Posterior vena cava (tissue), 2 donors: Measurements from ENCODE around the gene HLA-DOA. TPM values are rescaled to one million over a fixed set of nuclear protein-coding genes. Genes with fewer than 3 reads are reported as not detected.

Experiments
- DNase-seq: peaks from one replicate; pipeline ENCODE4 v3.0.0-alpha.2; 2020; ENCODE audit warnings: low spot score
- intact Hi-C, 2 donors: fragments of 100-400 bp; cut with DNase I; formaldehyde crosslinking; loops; one replicate each; pipeline versions ENCODE4 v1.14.1 to v1.14.2; 2022 to 2023
- total RNA-seq, 2 donors: library from RNA; stranded (reverse); fragmentation: NEBNext Ultra II Directional; extraction: Animal tissue kit (Norgen Biotek cat#: 25700); gene quantifications; one replicate each; pipeline ENCODE4 v1.2.1, GENCODE V29; 2021
- donor health status: DM: yes; HTN: yes; CAD: no.
- donor health status: DM: yes; HTN: yes; CAD: no.

Gene HLA-DOA
- total RNA-seq, 2 donors from 2014 or later, result 3.1 to 3.5 TPM

DNA sequence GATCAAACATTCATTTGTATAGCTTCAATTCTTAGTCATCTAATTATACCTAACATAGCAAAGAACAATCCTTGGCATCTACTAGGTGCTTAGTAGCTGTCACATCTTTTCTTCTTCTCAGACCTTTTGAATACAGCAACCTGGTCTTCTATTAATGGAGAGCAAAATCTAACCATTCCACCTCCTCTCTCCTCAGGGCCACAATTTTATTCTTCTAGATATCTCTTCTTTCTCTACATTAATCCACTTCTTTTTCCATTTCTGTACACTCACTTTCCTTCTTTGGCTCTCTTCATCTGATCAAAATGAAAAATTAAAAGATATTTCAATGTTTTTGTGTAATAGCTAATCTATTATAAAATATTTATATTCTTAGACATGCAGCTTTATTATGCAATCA lies 9.0 kb upstream of the HLA-DOA start:
- DNase-seq, result no peak
- intact Hi-C loops, result loop anchor here in 1 of 2 donors (5.0 kb wide), 1 partner anchor 59 kb away; the partner anchor contains the start of gene HLA-DPB1

DNA sequence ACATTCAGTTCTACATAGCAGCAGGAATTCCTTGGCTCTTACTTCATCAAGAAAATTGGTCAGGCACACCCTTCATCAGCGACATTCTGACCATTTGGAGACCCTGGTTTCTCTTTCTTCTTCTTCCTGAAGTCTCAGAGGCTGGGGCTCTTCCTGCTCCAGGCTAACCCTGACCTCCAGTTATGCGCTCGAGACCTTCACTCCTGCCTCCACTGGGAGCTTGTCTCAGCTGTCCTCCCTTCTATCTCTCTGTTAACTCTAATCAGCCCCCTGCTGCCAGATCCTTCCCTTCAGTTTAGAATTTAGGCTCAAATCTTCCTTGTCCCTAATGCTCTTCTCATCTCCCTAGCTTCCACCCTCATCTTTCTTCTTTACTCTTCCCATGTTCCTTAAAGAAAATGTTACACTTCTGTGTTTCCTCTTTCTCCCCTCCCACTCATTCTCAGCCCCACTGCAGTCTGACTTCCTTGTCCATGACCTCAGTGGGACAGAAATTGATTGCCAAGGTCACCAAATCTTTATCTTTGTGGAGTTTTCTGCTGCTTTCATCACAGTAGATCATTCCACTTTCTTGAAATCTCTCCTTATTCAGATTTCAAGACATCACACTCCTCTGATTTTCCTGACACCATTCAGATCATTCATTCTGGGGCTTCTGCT lies 8.4 kb upstream of the HLA-DOA start:
- intact Hi-C loops, result loop anchor here in 1 of 2 donors (5.0 kb wide), 1 partner anchor 59 kb away; the partner anchor contains the start of gene HLA-DPB1
- no peak for DNase-seq

DNA sequence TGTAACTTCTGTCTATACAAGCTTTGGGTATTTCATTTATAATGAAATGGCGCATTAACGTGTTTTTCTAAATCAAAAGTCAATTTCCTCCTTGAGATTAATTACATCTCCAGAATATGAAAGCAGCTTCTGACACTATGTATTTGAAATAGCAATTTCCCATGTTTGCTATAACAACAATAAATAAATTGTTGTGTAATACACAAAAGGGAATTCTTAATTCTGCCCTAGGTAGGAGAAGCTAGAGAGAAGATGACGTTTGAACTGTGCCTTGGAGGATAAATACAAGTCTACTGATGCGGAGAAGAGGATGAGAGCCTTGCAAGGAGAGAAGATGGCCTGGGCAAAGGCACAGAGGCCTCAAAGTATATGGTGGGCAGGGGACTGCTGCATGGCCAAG lies 7.6 kb upstream of the HLA-DOA start:
- no peak for DNase-seq
- intact Hi-C loops, result loop anchor here in 1 of 2 donors (5.0 kb wide), 1 partner anchor 60 kb away; the partner anchor contains the start of gene HLA-DPB1

DNA sequence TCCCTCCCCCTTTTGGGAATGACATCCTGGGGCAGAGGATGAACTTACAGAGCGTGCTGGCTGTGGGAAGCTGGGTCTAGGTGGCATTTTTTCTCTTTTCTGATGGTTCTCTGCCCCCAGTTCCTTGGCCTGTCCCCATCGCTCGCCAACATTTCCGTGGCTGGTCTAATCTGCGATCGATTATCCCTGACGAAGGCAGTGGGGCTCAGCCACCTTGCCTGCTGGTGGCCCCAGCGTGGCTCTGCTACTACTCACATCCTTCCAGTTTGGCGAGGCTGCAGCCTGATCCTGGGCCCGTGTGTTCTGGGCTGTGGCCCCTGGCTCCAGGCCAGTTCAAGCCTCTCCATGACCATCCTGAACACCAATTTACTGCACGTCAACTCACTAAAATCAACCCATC lies 6.4 kb upstream of the HLA-DOA start:
- intact Hi-C loops, result loop anchor here in 1 of 2 donors (5.0 kb wide), 1 partner anchor 62 kb away; the partner anchor contains the start of gene HLA-DPB1

DNA sequence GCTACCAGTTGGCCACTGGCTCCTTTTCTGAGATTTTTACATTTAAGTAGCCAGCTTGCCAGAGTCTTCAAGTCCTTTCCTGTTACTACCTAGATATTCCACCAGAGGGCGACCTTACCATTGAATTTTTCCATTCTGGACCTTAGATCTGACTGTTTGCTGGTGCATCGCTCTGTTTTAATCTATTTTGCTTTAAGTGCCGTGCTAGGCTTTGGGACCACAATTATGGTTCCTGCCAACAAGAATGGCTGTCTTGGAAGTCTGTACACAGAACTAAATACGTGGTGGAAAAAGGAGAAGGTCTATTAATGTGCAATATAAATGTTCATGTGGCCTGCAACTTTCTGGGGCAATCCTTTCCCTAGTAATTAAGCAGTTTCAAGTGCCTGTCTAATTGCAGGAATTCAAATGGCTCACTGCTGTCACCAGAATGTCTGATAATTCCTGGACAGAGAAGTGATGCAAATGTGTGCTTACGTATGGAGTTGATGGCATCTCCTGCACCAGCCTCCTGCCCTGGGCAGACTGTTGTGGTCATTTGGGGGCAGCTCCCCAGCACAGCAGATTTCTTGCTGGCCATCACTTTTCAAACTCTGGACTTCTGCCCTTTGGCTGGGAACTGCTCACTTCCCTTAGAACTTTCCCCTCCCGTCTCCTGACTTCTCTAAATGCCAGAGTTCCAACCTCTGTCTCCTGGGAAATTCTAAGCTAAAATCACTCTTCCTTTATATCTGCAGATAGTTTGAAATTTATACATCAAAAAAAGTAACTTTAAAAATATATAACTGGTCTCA lies 5.6 kb upstream of the HLA-DOA start:
- DNase-seq, result no peak

More for the DNA sequence above, 6.4 kb upstream of the HLA-DOA start:
- DNase-seq, result no peak

DNA sequence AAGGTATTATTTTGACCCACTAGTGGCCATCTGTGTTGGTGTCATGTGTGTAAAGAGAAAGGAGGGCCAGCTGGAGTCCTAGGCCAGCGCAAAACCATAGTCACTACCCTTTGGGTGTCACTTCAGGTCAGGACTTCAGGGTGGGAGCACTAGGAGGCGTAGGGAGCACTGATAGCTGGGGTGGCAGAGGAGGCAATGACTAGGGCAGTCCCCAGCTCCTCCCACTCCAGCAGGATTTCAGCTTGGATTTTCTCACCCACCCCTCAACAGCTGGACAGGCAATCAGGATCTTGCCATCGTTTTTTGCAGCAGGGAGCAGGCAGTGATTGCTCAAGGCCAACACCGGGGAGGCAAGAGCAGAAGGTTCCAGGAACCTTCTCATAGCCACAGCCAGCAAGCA lies 4.2 kb upstream of the HLA-DOA start:
- no peak for DNase-seq

More for the DNA sequence above, 5.6 kb upstream of the HLA-DOA start:
- intact Hi-C loops, result loop anchor here (5.0 kb wide), 2 partner anchors 62 to 227 kb away; partner anchors contain the start of gene HLA-DPB1 (in 1 of the 2)

DNA sequence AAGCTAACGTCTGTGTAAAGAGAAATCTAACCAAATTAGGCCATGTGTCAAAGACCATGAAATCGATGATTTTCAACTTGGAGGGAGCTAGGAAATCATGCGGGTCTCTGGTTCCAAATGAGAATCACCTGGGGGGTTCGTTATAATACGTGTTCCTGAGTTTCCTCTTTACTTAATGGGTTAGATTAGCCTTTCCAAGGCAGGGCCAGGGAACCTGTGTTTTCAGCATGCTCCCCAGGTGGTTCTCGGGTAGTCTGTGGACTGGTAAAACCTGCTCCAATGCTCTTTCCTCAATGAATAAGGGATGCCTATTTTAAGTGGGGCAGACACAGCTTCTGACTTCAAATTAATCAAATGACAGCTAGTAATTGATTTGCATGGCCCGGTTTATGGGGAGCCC lies 965 bp upstream of the HLA-DOA start:
- DNase-seq, result no peak
- intact Hi-C loops, result loop anchor here in 1 of 2 donors (5.0 kb wide), 1 partner anchor 232 kb away; no protein-coding TSS in a partner anchor

More for the DNA sequence above, 4.2 kb upstream of the HLA-DOA start:
- intact Hi-C loops, result loop anchor here in 1 of 2 donors (5.0 kb wide), 1 partner anchor 229 kb away; no protein-coding TSS in a partner anchor

DNA sequence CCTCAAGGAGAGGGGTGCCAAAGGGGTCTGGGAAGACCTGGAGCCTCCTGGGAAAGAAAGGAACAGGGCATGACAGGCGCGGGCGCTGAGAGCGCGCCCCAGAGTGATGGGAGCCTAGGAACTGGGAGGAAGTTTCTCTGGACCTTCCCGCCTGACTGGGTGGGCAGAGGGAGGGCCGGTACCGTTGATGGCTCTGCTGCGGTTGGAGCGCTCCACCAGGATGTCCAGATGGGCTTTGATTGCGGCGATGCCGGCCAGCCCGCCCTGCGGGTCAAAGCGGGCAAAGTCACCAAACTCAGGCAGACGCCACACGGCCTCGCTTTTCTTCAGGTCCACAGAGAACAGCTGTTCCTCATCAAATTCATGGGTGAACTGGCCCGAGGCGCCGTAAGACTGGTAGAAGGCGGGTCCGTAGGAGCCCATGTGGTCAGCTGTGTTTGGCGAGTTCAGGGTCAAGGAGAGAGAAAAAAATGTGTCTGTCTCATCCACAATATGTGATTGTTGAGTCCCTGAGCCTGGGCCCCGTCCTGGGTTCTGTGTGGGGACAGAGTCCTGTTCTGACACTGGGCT lies 1.5 kb downstream of the HLA-DOA start:
- intact Hi-C loops, result no loop called here

DNA sequence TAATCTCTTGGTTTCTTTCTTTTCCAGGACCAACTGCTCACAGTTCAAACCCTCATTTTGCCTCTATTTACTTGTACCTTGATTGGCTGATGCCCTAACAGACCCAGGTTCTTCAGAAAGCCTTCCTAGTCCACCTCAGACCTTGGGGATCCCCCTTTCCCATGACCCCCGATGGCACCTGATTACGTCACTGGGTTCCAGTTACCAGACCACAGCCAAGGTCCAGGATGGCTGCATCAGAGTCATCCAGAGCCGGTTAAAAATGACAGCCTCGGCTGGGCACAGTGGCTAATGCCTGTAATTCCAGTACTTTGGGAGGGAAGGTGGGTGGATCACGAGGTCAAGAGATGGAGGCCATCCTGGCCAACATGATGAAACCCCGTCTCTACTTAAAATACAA lies 4.5 kb downstream of the HLA-DOA start:
- no peak for DNase-seq
- intact Hi-C loops, result no loop called here

More for the DNA sequence above, 1.5 kb downstream of the HLA-DOA start:
- DNase-seq, result no peak

DNA sequence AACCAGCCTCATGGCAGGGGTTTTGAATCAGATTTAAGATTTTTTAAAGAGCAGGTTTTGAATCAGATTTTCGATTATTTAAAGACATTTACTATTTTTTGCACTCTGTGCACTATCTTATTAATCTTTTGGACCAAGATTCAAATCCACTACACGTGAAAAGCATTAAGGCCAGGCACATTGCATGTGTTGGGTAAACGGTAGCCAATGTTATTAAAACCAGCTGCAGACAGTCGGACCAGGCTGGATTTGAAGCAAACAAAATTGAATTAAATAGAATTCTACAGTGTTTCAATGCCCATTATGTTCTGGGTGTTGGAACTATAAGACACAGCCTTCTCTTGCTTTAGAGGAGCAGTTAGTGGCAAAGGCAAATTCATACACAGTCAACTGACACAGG lies 7.7 kb downstream of the HLA-DOA start:
- DNase-seq, result no peak
- intact Hi-C loops, result no loop called here

DNA sequence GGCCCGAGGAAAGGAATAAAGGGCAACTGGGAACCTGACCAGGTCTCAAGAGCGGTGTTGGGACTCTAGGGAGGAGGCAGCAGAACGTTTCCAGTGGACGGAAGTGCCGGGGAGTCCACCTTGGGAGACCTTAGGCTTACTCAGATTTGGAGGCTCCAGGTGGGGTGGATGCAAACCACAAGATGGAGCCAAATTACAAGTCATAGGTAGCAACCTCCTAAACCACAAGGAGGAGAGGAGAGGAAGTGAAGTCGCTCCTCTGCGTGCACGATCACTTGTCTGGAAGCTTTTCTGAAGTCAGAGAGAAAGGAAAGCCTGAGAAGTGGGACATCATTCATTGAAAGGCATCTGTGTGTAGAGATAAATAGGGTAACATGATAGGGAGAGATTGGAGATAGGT lies 9.3 kb downstream of the HLA-DOA start:
- DNase-seq, result no peak
- intact Hi-C loops, result no loop called here

DNA sequence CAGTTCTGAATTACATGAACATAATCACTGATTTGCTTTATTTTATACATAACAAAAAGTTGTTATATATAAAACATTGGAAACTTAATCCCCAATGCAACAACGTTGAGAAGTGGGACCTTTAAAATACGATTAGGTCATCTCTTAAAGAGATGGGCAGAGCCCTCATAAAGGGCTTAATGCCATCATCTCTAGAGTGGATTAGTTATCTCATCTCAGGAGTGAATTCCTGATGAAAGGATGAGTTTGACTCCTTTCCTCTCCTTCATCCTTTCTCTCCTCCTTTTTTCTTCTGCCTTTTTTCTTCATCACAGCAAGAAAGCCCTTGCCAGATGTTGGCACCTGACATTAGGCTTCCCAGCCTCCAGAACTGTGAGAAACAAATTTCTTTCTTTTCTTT lies 13.9 kb downstream of the HLA-DOA start:
- no peak for DNase-seq

DNA sequence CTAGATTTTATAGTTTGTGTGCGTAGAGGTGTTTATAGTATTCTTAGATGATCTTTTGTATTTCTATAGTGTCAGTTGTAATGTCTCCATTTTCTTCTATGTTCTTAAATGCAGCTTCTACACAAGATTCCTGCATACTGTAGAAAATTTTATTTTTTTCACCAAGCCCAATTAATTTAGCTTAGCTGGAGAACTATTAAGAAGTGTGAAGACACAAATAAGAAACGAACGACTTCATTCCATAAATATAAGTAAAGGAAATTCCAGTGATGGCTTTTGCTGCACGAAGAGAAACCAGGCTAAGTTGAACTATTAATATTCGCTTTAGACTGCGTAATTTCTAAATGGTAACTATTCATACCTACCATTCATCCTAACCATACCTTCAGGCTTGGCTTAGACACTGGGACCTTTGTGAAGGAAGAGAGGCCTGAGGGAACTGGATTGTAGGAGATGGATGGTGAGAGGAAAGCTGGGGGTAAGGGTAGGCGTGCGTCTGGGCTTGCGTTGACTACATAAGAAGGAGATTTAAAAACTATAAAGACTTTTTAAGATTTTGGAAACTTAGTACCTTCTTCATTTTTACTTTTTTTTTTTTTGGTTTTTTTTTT lies 15.9 kb downstream of the HLA-DOA start:
- intact Hi-C loops, result no loop called here
- no peak for DNase-seq

More for the DNA sequence above, 13.9 kb downstream of the HLA-DOA start:
- intact Hi-C loops, result no loop called here

DNA sequence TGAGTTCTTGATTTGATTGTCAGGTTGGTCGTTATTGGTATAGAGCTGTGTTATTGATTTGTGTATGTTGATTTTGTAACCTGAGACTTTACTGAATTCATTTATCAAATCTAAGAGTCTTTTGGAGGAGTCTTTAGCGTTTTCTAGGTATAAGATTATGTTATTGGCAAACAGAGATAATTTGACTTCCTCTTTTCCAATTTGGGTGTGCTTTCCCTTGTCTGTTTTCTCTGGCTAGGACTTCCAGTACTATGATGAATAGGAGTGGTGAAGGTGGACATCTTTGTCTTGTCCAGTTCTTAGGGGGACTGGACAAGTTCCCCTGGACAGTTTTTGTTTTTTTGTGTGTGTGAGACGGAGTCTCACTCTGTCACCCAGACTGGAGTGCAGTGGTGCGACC lies 17.4 kb downstream of the HLA-DOA start:
- intact Hi-C loops, result no loop called here

DNA sequence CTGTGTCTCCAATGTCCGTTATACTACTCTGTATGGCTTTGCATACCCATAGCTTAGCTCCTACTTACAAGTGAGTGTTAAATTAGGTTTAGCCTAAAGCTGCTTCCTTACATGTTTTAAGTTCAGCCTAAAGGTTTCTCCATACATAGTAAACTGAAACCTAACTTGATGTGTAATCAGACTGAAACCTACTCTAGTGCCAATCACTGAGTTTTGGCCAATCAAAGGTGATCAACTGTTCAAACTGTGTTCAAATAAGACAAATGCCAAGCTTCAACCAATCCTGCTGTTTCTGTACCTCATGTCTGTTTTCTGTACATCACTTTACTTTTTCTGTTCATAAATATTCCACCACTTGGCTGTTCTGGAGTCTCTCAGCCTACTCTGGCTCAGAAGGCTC lies 20.0 kb downstream of the HLA-DOA start:
- no peak for DNase-seq
- intact Hi-C loops, result loop anchor here (5.0 to 10.0 kb wide), 2 partner anchors 102 to 105 kb away; no protein-coding TSS in a partner anchor

More for the DNA sequence above, 17.4 kb downstream of the HLA-DOA start:
- DNase-seq, result no peak

DNA sequence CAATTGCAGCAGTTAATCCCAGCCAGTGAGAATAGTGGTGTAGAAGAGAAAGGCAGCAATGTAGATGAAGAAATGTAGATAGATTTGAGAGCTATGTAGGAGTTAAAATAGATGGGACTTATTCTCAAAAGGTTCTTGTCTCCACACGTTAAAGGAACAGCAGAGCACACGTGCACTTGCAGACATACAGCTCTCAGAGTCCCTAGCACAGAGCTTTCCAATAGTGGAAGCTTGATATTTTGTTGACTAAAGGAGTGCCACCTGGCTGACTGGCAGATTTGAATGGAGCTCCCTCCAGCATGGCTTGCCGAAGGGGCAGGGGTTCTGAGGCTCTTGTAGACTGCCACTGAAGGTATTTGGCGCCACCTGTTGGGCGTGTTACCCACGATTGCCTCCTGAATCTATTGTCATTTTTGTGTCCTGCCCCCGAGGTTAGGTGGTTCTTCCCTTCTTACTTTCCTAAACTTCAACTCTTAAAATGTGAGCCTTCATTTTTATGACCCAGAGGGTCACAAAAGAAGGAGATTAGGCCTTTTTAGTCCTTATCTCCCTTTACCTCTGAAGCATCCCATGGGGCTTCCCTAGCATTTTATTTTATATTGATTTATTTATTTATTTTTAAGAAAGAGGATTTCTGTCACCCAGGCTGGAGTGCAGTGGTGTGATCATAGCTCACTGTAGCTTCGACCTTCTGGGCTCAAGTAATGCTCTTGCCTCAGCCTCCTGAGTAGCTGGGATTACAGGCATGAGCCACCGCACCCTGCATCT lies 24.6 kb downstream of the HLA-DOA start:
- intact Hi-C loops, result loop anchor here (5.0 to 10.0 kb wide), 4 partner anchors 48 to 100 kb away; no protein-coding TSS in a partner anchor
- peak; percentile 96 for DNase-seq

DNA sequence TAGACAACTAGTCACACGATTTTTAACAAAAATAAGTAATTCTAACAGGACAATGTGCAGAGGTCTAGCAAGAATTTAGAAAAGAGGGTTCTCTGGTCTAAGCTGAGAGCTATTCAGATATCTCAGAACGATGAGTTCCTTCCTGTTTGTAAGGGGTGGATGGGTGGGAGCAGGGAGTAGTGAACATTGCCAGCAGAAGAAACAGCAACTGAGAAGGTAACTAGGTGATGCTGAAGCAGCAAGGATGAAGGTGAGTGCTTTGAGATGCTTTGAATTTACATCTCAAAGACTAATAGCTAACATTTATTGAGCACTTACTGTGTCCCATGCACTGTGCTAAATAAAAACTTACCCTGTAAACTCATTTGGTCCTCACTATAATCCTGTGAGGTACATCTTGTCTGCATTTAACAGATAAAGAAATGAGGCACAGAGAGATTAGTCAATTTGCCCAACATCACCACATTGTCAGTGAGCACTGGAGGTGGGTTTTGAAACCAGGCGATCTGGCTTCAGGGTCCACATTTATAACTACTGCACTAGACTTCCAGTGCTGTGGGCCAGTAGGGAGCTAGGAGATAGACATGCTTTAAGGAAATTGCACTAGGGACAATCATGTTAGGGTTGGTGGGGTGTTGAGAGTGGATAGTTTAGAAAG lies 25.3 kb downstream of the HLA-DOA start:
- no peak for DNase-seq
- intact Hi-C loops, result loop anchor here (5.0 to 10.0 kb wide), 3 partner anchors 47 to 99 kb away; no protein-coding TSS in a partner anchor

DNA sequence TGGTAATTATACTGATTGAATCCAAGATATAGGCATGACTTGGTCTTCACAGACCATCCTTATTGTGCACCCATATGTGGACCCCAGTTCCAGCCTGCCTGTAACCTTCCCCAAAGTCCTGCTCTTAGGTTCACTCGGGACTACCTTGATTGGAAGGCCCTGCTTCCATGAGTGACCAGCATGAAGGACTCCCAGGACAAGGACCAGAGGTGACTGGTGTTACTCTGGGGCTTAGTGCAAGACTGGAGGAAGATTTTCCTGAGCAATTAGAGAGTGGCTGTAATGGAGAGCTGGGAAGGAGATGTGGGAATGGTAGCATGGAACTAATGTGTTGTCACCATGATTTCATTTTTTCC lies 25.9 kb downstream of the HLA-DOA start:
- intact Hi-C loops, result loop anchor here (5.0 to 10.0 kb wide), 3 partner anchors 46 to 99 kb away; no protein-coding TSS in a partner anchor
- no peak for DNase-seq
